Measurements from ENCODE around the gene LAMA2.

The LAMA2 gene

GRCh38 chr6:128882991-128883611 is at the start of gene LAMA2:
Gene LAMA2 (plus strand): TSS chr6:128883138. CDS start chr6:128883246, 108 bp downstream.
- peak; percentile 87 for DNase-seq (ENCODE audit: low spot score)

- no peak for DNase-seq (ENCODE audit: low spot score)
Observed at GRCh38 chr6:128836761-128837160, 46.2 kb upstream of the LAMA2 start.

GRCh38 chr6:128841518-128841917 is 41.4 kb upstream of the LAMA2 start:
- DNase-seq (ENCODE audit: low spot score), result no peak

GRCh38 chr6:128844598-128844997 is 38.3 kb upstream of the LAMA2 start:
- DNase-seq (ENCODE audit: low spot score), result no peak

- DNase-seq (ENCODE audit: low spot score), result no peak
Observed at GRCh38 chr6:128847431-128848210, 35.3 kb upstream of the LAMA2 start.

GRCh38 chr6:128848212-128848935 is 34.6 kb upstream of the LAMA2 start:
- peak; percentile 16 for DNase-seq (ENCODE audit: low spot score)

GRCh38 chr6:128855581-128856085 is 27.3 kb upstream of the LAMA2 start:
- DNase-seq (ENCODE audit: low spot score), result no peak

GRCh38 chr6:128857806-128858205 is 25.1 kb upstream of the LAMA2 start:
- no peak for DNase-seq (ENCODE audit: low spot score)

- no peak for DNase-seq (ENCODE audit: low spot score)
Observed at GRCh38 chr6:128860782-128861181, 22.2 kb upstream of the LAMA2 start.

GRCh38 chr6:128863983-128864382 is 19.0 kb upstream of the LAMA2 start:
- no peak for DNase-seq (ENCODE audit: low spot score)

- DNase-seq (ENCODE audit: low spot score), result no peak
Observed at GRCh38 chr6:128870746-128871145, 12.2 kb upstream of the LAMA2 start.

GRCh38 chr6:128874863-128875262 is 8.1 kb upstream of the LAMA2 start:
- DNase-seq (ENCODE audit: low spot score), result no peak

- DNase-seq (ENCODE audit: low spot score), result no peak
Observed at GRCh38 chr6:128882560-128882959, 378 bp upstream of the LAMA2 start.

- no peak for DNase-seq (ENCODE audit: low spot score)
Observed at GRCh38 chr6:128883906-128884305, 968 bp downstream of the LAMA2 start.

- no peak for DNase-seq (ENCODE audit: low spot score)
Observed at GRCh38 chr6:128885381-128885780, 2.4 kb downstream of the LAMA2 start.

GRCh38 chr6:128886706-128887105 is 3.8 kb downstream of the LAMA2 start:
- DNase-seq (ENCODE audit: low spot score), result no peak

GRCh38 chr6:128888444-128889175 is 5.7 kb downstream of the LAMA2 start:
- DNase-seq (ENCODE audit: low spot score), result no peak

- DNase-seq (ENCODE audit: low spot score), result no peak
Observed at GRCh38 chr6:128889870-128890269, 6.9 kb downstream of the LAMA2 start.

GRCh38 chr6:128892079-128892478 is 9.1 kb downstream of the LAMA2 start:
- no peak for DNase-seq (ENCODE audit: low spot score)

GRCh38 chr6:128899341-128900050 is 16.6 kb downstream of the LAMA2 start:
- DNase-seq (ENCODE audit: low spot score), result no peak

- DNase-seq (ENCODE audit: low spot score), result no peak
Observed at GRCh38 chr6:128903715-128904114, 20.8 kb downstream of the LAMA2 start.

Data from putamen (tissue), 1 donor.